Ovary (tissue), 3 donors: ENCODE measurements around the gene AUTS2.

Source experiments
- CTCF ChIP-seq, 3 donors: fragments of 450-650 bp in 2 of 3; fragments of 200-600 bp in 1 of 3; IDR thresholded peaks; one replicate each; pipeline versions ENCODE4 v1.5.1 to v1.8.0; 2016 to 2022; ENCODE audit warnings: antibody characterized with exemption in 3 of 3, mild to moderate bottlenecking in 1 of 3
- EP300 ChIP-seq: sonication (generic); formaldehyde crosslinking; IDR thresholded peaks from one replicate; pipeline ENCODE4 v1.6.1; 2017; ENCODE audit warnings: antibody characterized with exemption
- POLR2A ChIP-seq: fragments of 450-650 bp; IDR thresholded peaks from one replicate; pipeline ENCODE4 v1.6.1; 2017; ENCODE audit warnings: antibody characterized with exemption, mild to moderate bottlenecking, moderate library complexity
- donor health status: DM: no; HTN: no; CAD: no.

- TF ChIP-seq CTCF (IDR thresholded peaks at IDR 0.05) (no peak), EP300 (no peak), POLR2A (no peak)
These were observed 1051.0 kb downstream of the AUTS2 start for GRCh38 chr7:70649323-70649722.
